PC-3 (cell line): ENCODE data around the gene ANKFN1. TPM values are rescaled to one million over a fixed set of nuclear protein-coding genes. Genes with fewer than 3 reads are reported as not detected.

Source experiments
- ATAC-seq: fragments of 200-7000 bp; cut with Tn5 transposase; 2 replicates; pipeline ENCODE4 v1.9.1; 2020; ENCODE audit warnings: mild to moderate bottlenecking, moderate library complexity
- BruUV-seq: library from RNA; stranded (reverse); fragments of 400-500 nt; replicated peaks from 2 replicates; lab custom pipeline; 2021; lab: Mats Ljungman, UMichigan
- CTCF ChIA-PET: fragments of 300-600 bp; sonication (Branson Sonifier 250); formaldehyde crosslinking; loops from one replicate; lab custom pipeline; 2022; ENCODE audit warnings: antibody characterized with exemption; lab: Charles Lee
- POLR2A ChIA-PET: fragments of 300-600 bp; sonication (Branson Sonifier 250); formaldehyde crosslinking; loops from one replicate; lab custom pipeline; 2022; ENCODE audit warnings: antibody characterized with exemption; ENCODE audit not compliant: unreplicated experiment; lab: Charles Lee
- DNase-seq: peaks from one replicate; pipeline ENCODE4 v3.0.0-alpha.2; 2015
- H2AFZ ChIP-seq: fragments of 300-600 bp; sonication (generic); 2 replicates; pipeline ENCODE4 v1.6.0; 2016; ENCODE audit warnings: antibody characterized with exemption, low read length
- H3F3A ChIP-seq: fragments of 300-600 bp; sonication (generic); one replicate; pipeline ENCODE4 v1.6.0; 2017; ENCODE audit warnings: antibody characterized with exemption, low read length, control low read depth, mild to moderate bottlenecking; ENCODE audit not compliant: unreplicated experiment
- H3K27ac ChIP-seq: fragments of 300-600 bp; sonication (generic); 2 replicates; pipeline ENCODE4 v1.5.1; 2016; ENCODE audit warnings: mild to moderate bottlenecking, low read length
- H3K27me3 ChIP-seq: fragments of 300-600 bp; sonication (generic); 2 replicates; pipeline ENCODE4 v1.6.1; 2016; ENCODE audit warnings: low read length, mixed read lengths
- H3K36me3 ChIP-seq: fragments of 300-600 bp; sonication (generic); 2 replicates; pipeline ENCODE4 v1.6.1; 2016; ENCODE audit warnings: low read depth, mixed run types, low read length, mixed read lengths
- H3K4me1 ChIP-seq: fragments of 300-600 bp; sonication (generic); 2 replicates; pipeline ENCODE4 v1.5.1; 2016; ENCODE audit warnings: low read length; ENCODE audit not compliant: insufficient read depth
- H3K4me2 ChIP-seq: fragments of 300-600 bp; sonication (generic); 2 replicates; pipeline ENCODE4 v1.6.0; 2016; ENCODE audit warnings: low read length
- H3K4me3 ChIP-seq: fragments of 300-600 bp; sonication (generic); 2 replicates; pipeline ENCODE4 v1.5.1; 2016; ENCODE audit warnings: mild to moderate bottlenecking, low read length, mixed read lengths
- H3K79me2 ChIP-seq: fragments of 300-600 bp; sonication (generic); 2 replicates; pipeline ENCODE4 v1.6.1; 2017; ENCODE audit warnings: low read length, mixed read lengths
- H3K9ac ChIP-seq: fragments of 300-600 bp; sonication (generic); 2 replicates; pipeline ENCODE4 v1.6.0; 2016; ENCODE audit warnings: mild to moderate bottlenecking, low read length
- H3K9me2 ChIP-seq: fragments of 300-600 bp; sonication (generic); replicated peaks from 2 replicates; pipeline ENCODE4 v1.6.1; 2016; ENCODE audit warnings: mixed run types, low read length, mixed read lengths
- H3K9me3 ChIP-seq: fragments of 300-600 bp; sonication (generic); 2 replicates; pipeline ENCODE4 v1.6.1; 2016; ENCODE audit warnings: low read length, mixed read lengths
- H4K20me1 ChIP-seq: fragments of 300-600 bp; sonication (generic); 2 replicates; pipeline ENCODE4 v1.6.1; 2016; ENCODE audit warnings: low read length, mixed read lengths
- CTCF ChIP-seq: fragments of 300-600 bp; sonication (generic); conservative IDR thresholded peaks from 2 replicates; pipeline ENCODE4 v1.5.1; 2017; ENCODE audit warnings: antibody characterized with exemption, low read depth, mild to moderate bottlenecking, low read length
- EZH2 ChIP-seq: fragments of 300-600 bp; sonication (generic); IDR thresholded peaks from one replicate; pipeline ENCODE4 v1.6.1; 2017; ENCODE audit warnings: antibody characterized with exemption, mild to moderate bottlenecking, low read length; ENCODE audit not compliant: unreplicated experiment
- EZH2phosphoT487 ChIP-seq: fragments of 300-600 bp; sonication (generic); IDR thresholded peaks from 2 replicates; pipeline ENCODE4 v1.6.1; 2018; ENCODE audit warnings: mild to moderate bottlenecking, antibody characterized with exemption, low read length, borderline replicate concordance
- intact Hi-C: fragments of 100-400 bp; cut with micrococcal nuclease; formaldehyde crosslinking; loops from 2 replicates; pipeline ENCODE4 v1.9.0; 2023
- total RNA-seq: library from RNA; depleted of rRNA; stranded (reverse); fragments of >200 nt; gene quantifications from 2 replicates; pipeline ENCODE4 v1.2.3, GENCODE V29; 2014

ANKFN1 gene
- total RNA-seq, 1 experiment from 2014 or later, result not detected

DNA sequence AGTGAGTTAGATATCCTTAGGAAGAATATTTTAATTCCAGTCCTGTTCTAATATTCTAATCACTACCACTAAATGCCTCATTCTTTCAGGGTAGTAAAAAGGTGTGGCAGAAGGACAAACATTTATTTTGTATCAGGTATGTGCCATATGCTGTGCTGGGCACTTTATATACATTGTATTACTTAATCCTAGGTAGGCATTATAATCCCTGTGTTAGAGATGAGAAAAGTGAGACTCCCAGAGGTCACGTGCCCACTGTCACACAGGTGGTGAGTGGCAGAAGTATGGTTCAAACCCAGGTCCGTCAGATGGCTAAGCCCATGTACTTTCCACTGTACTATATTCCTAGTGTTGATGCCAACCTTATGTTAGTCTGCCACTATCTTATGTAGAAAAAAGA is 335.5 kb downstream of the ANKFN1 start:
- Histone ChIP-seq H3K4me3 (no peak overlapping the region), H3K27ac (no peak overlapping the region), H4K20me1 (no peaks in the 10 kb centered on the region), H3K36me3 (no peaks in the 10 kb centered on the region), H3K9me2 (no peaks in the 10 kb centered on the region), H3K79me2 (no peaks in the 10 kb centered on the region), H2AFZ (no peak overlapping the region), H3K4me1 (no peaks in the 10 kb centered on the region), H3K9ac (no peak overlapping the region), H3K27me3 (peaks cover 52% of the 10 kb centered on the region), H3F3A (no peaks in the 10 kb centered on the region), H3K9me3 (no peaks in the 10 kb centered on the region), H3K4me2 (no peak overlapping the region)
- ChIA-PET CTCF (no interaction called here), POLR2A (no interaction called here)
- intact Hi-C loops, result no loop called here
- ATAC-seq, result no peak
- DNase-seq, result no peak
- no TSS peak for BruUV-seq
- TF ChIP-seq EZH2phosphoT487, result no peak
- TF ChIP-seq EZH2, result no peak
- no peak for TF ChIP-seq CTCF

GRCh38 chr17:56489980-56490379 is 336.7 kb downstream of the ANKFN1 start:
- TF ChIP-seq CTCF (no peak), EZH2phosphoT487 (no peak), EZH2 (no peak)
- POLR2A ChIA-PET, result no interaction called here

DNA sequence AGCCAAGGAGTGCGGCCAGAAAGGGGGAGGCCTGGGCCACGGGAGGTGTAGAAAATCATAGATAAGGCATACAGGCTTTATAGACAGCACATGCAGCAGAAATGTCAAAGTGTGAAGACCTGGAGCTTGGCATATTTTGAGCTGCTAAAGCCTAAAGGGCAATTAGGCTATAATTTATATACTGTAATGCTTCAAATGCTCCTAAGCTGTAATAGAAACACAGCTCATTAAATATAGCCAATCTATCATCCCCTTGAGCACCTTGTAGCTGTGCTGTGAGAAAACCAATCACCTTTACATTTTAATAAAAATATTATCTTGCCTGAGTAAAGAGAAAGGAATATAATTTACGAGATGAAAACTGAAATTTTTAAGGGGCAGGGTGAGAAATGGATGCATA is 342.3 kb downstream of the ANKFN1 start:
- BruUV-seq, result no TSS peak
- Histone ChIP-seq H3K4me3 (no peak overlapping the region), H3F3A (no peaks in the 10 kb centered on the region), H3K9me3 (no peaks in the 10 kb centered on the region), H3K4me1 (no peaks in the 10 kb centered on the region), H2AFZ (no peak overlapping the region), H3K27me3 (peaks cover 48% of the 10 kb centered on the region), H3K4me2 (no peak overlapping the region), H4K20me1 (no peaks in the 10 kb centered on the region), H3K27ac (no peak overlapping the region), H3K79me2 (no peaks in the 10 kb centered on the region), H3K9me2 (no peaks in the 10 kb centered on the region), H3K36me3 (no peaks in the 10 kb centered on the region), H3K9ac (no peak overlapping the region)
- DNase-seq, result no peak
- ChIA-PET POLR2A (interaction anchor here (0.7 kb wide), 1 partner anchor 50 kb away, joined by 10 read pairs; no protein-coding TSS in a partner anchor), CTCF (no interaction called here)
- ATAC-seq, result no peak
- TF ChIP-seq CTCF (no peak), EZH2 (no peak), EZH2phosphoT487 (no peak)
- intact Hi-C loops, result no loop called here

More at GRCh38 chr17:56489980-56490379, 336.7 kb downstream of the ANKFN1 start:
- CTCF ChIA-PET, result interaction anchor here (0.7 kb wide), 1 partner anchor 921 kb away, joined by 3 read pairs; no protein-coding TSS in a partner anchor
- Histone ChIP-seq H3K79me2 (no peaks in the 10 kb centered on the region), H3K4me3 (no peak overlapping the region), H4K20me1 (no peaks in the 10 kb centered on the region), H3K27me3 (peaks cover 61% of the 10 kb centered on the region), H3K36me3 (no peaks in the 10 kb centered on the region), H3K27ac (no peak overlapping the region), H3K4me2 (no peak overlapping the region), H2AFZ (no peak overlapping the region), H3K9ac (no peak overlapping the region), H3K9me2 (no peaks in the 10 kb centered on the region), H3K4me1 (no peaks in the 10 kb centered on the region), H3K9me3 (no peaks in the 10 kb centered on the region), H3F3A (no peaks in the 10 kb centered on the region)
- ATAC-seq (no peak), DNase-seq (no peak)
- no TSS peak for BruUV-seq
- intact Hi-C loops, result no loop called here
